Thoracic aorta (tissue), 2 donors: ENCODE measurements around the gene TRHDE. TPM values are rescaled to one million over a fixed set of nuclear protein-coding genes. Genes with fewer than 3 reads are reported as not detected.
A peak's percentile ranks its signal among the peaks of the same experiment; 100 is the strongest.
"Not testable (repeated sequence)": the region's sequence is repeated elsewhere in the genome, so short reads cannot be mapped to it uniquely, and the experiment has no call there.

Source experiments
- ATAC-seq: fragments of 150-250 bp; one replicate; pipeline ENCODE4 v1.8.0; 2017; ENCODE audit warnings: low read depth; ENCODE audit not compliant: insufficient number of reproducible peaks, low FRiP score
- DNase-seq: peaks from one replicate; pipeline ENCODE4 v3.0.0-alpha.2; 2020; ENCODE audit warnings: low spot score
- H3K27ac ChIP-seq, 2 donors: fragments of 200-600 bp; sonication (generic); 1 replicate in 1 of 2; 2 replicates in 1 of 2; pipeline ENCODE4 v1.5.1; 2016; ENCODE audit warnings: mild to moderate bottlenecking in 2 of 2, moderate library complexity in 2 of 2
- H3K27me3 ChIP-seq: fragments of 200-600 bp; sonication (generic); replicated peaks from 2 replicates; pipeline ENCODE4 v1.6.0; 2016; ENCODE audit warnings: mild to moderate bottlenecking; ENCODE audit not compliant: insufficient read depth
- H3K36me3 ChIP-seq: fragments of 200-600 bp; sonication (generic); one replicate; pipeline ENCODE4 v1.5.1; 2016
- H3K4me1 ChIP-seq, 2 donors: fragments of 200-600 bp; sonication (generic); 1 replicate in 1 of 2; 2 replicates in 1 of 2; pipeline versions ENCODE4 v1.5.1 to v1.6.0; 2016; ENCODE audit warnings: low read depth in 2 of 2, mild to moderate bottlenecking in 1 of 2; ENCODE audit not compliant: control insufficient read depth in 1 of 2
- H3K4me3 ChIP-seq: fragments of 200-600 bp; sonication (generic); 2 replicates; pipeline ENCODE4 v1.5.1; 2016; ENCODE audit warnings: mild to moderate bottlenecking
- H3K9me3 ChIP-seq: fragments of 200-600 bp; sonication (generic); 2 replicates; pipeline ENCODE4 v1.5.1; 2016
- total RNA-seq, 2 donors: library from RNA; depleted of rRNA; stranded (reverse); fragments of >200 nt; gene quantifications; one replicate each; pipeline versions ENCODE4 v1.1.0 to v1.2.3, GENCODE V29; 2016
- TF ChIP-seq, protein P1 (sequence below): fragments of 200-600 bp; sonication (generic); IDR thresholded peaks from one replicate; pipeline ENCODE4 v1.5.1; 2019; ENCODE audit warnings: antibody characterized with exemption

TRHDE gene
- total RNA-seq, 2 donors from 2014 or later = 3.5 to 3.7 TPM

DNA sequence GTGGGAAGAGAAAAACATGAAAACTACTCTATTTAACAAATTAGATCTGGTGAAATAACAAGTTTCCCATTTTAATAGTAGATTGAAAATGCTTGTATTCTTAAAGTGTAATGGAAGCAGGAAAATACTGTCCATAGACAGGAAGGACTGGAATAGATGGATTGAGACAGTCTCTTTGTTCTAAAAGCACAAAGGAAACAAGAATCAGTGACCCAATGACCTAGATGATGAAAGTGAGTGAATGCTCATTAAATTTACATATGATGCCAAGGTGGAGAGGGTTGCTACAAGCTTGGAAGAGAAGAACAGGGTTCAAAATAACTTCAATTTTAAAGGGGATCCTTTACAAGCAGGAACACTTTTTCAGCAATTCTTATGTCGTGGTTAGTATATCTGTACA lies 233.1 kb downstream of the TRHDE start:
- no peak for ATAC-seq
- TF ChIP-seq, protein P1, sequence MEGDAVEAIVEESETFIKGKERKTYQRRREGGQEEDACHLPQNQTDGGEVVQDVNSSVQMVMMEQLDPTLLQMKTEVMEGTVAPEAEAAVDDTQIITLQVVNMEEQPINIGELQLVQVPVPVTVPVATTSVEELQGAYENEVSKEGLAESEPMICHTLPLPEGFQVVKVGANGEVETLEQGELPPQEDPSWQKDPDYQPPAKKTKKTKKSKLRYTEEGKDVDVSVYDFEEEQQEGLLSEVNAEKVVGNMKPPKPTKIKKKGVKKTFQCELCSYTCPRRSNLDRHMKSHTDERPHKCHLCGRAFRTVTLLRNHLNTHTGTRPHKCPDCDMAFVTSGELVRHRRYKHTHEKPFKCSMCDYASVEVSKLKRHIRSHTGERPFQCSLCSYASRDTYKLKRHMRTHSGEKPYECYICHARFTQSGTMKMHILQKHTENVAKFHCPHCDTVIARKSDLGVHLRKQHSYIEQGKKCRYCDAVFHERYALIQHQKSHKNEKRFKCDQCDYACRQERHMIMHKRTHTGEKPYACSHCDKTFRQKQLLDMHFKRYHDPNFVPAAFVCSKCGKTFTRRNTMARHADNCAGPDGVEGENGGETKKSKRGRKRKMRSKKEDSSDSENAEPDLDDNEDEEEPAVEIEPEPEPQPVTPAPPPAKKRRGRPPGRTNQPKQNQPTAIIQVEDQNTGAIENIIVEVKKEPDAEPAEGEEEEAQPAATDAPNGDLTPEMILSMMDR = no peak

DNA sequence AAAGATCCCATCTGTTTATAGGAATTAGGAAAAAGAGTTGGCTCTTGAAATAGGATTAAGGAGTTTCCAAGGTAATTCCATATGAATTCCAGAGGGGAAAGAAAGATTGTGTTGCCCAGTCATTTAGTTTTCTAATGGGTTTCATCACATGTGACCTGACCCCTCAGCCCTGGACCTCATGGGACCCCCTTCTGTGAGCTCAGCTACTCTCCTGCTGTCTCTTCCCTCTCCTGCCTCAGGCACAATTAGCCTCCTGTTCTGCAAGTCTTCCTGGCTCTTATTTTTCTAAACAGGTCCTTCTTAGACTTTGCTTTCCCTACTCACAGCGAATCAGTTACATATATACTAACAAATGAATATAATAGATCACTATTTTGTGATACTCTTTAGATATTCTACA lies 237.7 kb downstream of the TRHDE start:
- Histone ChIP-seq H3K27me3 (no peaks in the 10 kb centered on the region), H3K4me1 (peaks cover 0 to 8% of the 10 kb centered on the region in 2 donors), H3K27ac (no peak overlapping the region), H3K36me3 (no peaks in the 10 kb centered on the region), H3K4me3 (no peak overlapping the region), H3K9me3 (no peaks in the 10 kb centered on the region)
- TF ChIP-seq, protein P1 = no peak
- ATAC-seq (no peak), DNase-seq (no peak)

More for the DNA sequence above, 233.1 kb downstream of the TRHDE start:
- H3K27ac ChIP-seq = no peak overlapping the region
- H3K27me3 ChIP-seq = no peaks in the 10 kb centered on the region
- H3K4me3 ChIP-seq = no peak overlapping the region
- no peaks in the 10 kb centered on the region for H3K4me1 ChIP-seq
- no peaks in the 10 kb centered on the region for H3K9me3 ChIP-seq
- no peak for DNase-seq
- H3K36me3 ChIP-seq = no peaks in the 10 kb centered on the region

DNA sequence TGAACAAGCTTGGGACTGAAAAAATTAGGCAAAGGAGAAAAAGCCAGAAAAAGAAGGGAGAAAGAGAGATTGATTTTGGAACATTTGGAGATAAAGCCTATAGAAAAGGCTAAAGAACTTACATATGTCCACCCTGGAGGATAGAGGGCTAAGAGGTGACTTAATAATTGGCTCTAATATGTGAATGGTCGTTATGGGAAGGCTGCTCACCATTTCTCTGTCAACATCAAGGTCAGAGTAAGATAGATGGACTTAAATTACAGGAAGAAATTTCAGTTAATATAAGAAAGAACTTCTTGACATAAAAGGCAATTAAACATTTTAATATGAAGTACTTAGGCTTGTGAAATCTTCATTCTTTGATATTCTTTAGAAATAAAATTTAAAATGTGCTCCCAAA lies 238.6 kb downstream of the TRHDE start:
- H3K4me3 ChIP-seq = no peak overlapping the region
- no peak overlapping the region for H3K27ac ChIP-seq
- H3K9me3 ChIP-seq = no peaks in the 10 kb centered on the region
- DNase-seq = no peak
- TF ChIP-seq, protein P1 = no peak
- peaks cover 0 to 8% of the 10 kb centered on the region in 2 donors for H3K4me1 ChIP-seq
- H3K36me3 ChIP-seq = no peaks in the 10 kb centered on the region
- ATAC-seq = no peak
- no peaks in the 10 kb centered on the region for H3K27me3 ChIP-seq

DNA sequence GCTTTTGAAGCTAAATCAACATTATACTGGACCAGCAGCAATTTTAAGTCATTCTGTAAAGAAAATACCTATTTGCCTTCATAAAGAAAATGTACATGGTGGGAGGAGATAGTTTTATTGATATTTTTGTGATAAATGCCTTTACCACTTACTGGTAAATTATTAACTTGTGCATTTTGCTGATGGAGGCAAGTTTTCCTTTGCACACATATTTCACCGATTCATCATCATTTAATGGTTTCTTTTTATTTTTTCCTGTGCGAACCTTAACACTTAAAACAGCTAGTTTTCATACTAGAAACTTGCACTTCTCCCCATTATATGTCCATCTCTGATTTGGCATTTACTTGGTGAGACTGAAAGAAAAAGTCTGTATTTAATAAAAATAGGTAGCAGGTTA lies 239.3 kb downstream of the TRHDE start:
- TF ChIP-seq, protein P1 = no peak
- Histone ChIP-seq H3K27me3 (no peaks in the 10 kb centered on the region), H3K4me3 (peak overlapping the region; percentile 20), H3K9me3 (no peaks in the 10 kb centered on the region), H3K27ac (no peak overlapping the region), H3K4me1 (peaks cover 0 to 8% of the 10 kb centered on the region in 2 donors), H3K36me3 (no peaks in the 10 kb centered on the region)
- DNase-seq (no peak), ATAC-seq (no peak)

DNA sequence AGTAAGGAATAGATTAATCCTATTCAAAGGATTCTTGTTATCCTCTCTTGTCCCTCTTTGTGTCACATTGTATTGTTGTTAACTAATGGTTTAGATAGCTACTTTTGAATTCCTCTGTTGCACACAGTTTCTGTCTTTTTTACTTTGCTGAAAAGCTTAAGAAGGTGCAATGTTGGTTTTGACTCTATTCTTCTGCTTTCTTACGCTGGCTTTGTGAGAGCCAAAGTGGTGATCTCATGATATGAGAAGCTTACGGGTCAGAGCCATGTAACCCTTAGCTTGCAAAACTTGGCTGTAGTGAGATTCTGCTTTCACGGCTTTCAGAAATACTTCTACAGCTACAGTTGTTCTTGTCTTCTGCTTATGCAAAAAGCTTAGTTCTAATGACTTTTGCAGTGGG lies 239.7 kb downstream of the TRHDE start:
- H3K27me3 ChIP-seq = no peaks in the 10 kb centered on the region
- H3K27ac ChIP-seq = no peak overlapping the region
- H3K4me3 ChIP-seq = peak overlapping the region; percentile 20
- peaks cover 0 to 8% of the 10 kb centered on the region in 2 donors for H3K4me1 ChIP-seq
- no peaks in the 10 kb centered on the region for H3K9me3 ChIP-seq
- H3K36me3 ChIP-seq = no peaks in the 10 kb centered on the region
- ATAC-seq (no peak), DNase-seq (no peak)
- TF ChIP-seq, protein P1 = no peak

DNA sequence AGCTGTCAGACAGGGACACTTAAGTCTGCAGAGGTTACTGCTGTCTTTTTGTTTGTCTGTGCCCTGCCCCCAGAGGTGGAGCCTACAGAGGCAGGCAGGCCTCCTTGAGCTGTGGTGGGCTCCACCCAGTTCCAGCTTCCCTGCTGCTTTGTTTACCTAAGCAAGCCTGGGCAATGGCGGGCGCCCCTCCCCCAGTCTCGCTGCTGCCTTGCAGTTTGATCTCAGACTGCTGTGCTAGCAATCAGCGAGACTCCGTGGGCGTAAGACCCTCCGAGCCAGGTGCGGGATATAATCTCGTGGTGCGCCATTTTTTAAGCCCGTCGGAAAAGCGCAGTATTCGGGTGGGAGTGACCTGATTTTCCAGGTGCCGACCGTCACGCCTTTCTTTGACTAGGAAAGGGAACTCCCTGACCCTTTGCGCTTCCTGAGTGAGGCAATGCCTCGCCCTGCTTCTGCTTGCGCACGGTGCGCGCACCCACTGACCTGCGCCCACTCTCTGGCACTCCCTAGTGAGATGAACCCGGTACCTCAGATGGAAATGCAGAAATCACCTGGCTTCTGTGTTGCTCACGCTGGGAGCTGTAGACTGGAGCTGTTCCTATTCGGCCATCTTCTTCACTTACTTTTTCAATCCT lies 248.0 kb downstream of the TRHDE start:
- not testable (repeated sequence) for H3K27ac ChIP-seq, DNase-seq, ATAC-seq, H3K4me1 ChIP-seq, H3K9me3 ChIP-seq, H3K27me3 ChIP-seq, H3K4me3 ChIP-seq, H3K36me3 ChIP-seq
